ENCODE results near the gene XRCC4. TPM values are rescaled to one million over a fixed set of nuclear protein-coding genes. Genes with fewer than 3 reads are reported as not detected.

XRCC4 gene
- total RNA-seq, 1 donor: 36.5 TPM

GRCh38 chr5:83370957-83371356 is 293.6 kb downstream of the XRCC4 start:
- H3K4me3 ChIP-seq (ENCODE audit: low read depth, low read length): no peak overlapping the region
- TF ChIP-seq CTCF (IDR thresholded peaks at IDR 0.05; ENCODE audit: insufficient read depth, low read length): no peak
- DNase-seq (ENCODE audit: low read depth): no peak

- DNase-seq (ENCODE audit: low read depth): no peak
- H3K4me3 ChIP-seq (ENCODE audit: low read depth, low read length): no peak overlapping the region
- TF ChIP-seq CTCF (IDR thresholded peaks at IDR 0.05; ENCODE audit: insufficient read depth, low read length): no peak
These were observed 294.4 kb downstream of the XRCC4 start for GRCh38 chr5:83371726-83372125.

GRCh38 chr5:83374547-83374946 is 297.2 kb downstream of the XRCC4 start:
- peak; percentile 92 for DNase-seq (ENCODE audit: low read depth)
- H3K4me3 ChIP-seq (ENCODE audit: low read depth, low read length): no peak overlapping the region
- no peak for TF ChIP-seq CTCF (IDR thresholded peaks at IDR 0.05; ENCODE audit: insufficient read depth, low read length)

- no peak for TF ChIP-seq CTCF (IDR thresholded peaks at IDR 0.05; ENCODE audit: insufficient read depth, low read length)
- DNase-seq (ENCODE audit: low read depth): peak; percentile 74
- H3K4me3 ChIP-seq (ENCODE audit: low read depth, low read length): no peak overlapping the region
These were observed 297.9 kb downstream of the XRCC4 start for GRCh38 chr5:83375049-83375745.

GRCh38 chr5:83376461-83376860 is 299.1 kb downstream of the XRCC4 start:
- peak; percentile 55 for DNase-seq (ENCODE audit: low read depth)
- H3K4me3 ChIP-seq (ENCODE audit: low read depth, low read length): no peak overlapping the region
- TF ChIP-seq CTCF (IDR thresholded peaks at IDR 0.05; ENCODE audit: insufficient read depth, low read length): no peak

GRCh38 chr5:83377131-83377865 is 300.0 kb downstream of the XRCC4 start:
- peak; percentile 89 for DNase-seq (ENCODE audit: low read depth)
- no peak for TF ChIP-seq CTCF (IDR thresholded peaks at IDR 0.05; ENCODE audit: insufficient read depth, low read length)
- no peak overlapping the region for H3K4me3 ChIP-seq (ENCODE audit: low read depth, low read length)

Measured in fibroblast of the aortic adventitia (primary cell).